HepG2 (cell line): ENCODE measurements around the gene INTS15. TPM values are rescaled to one million over a fixed set of nuclear protein-coding genes. Genes with fewer than 3 reads are reported as not detected.

ENCODE experiments used
- ATF7-NPFF ChIP-seq: sonication (generic); formaldehyde crosslinking; IDR thresholded peaks from 2 replicates; pipeline ENCODE4 v1.8.1; 2023; ENCODE audit warnings: mild to moderate bottlenecking, low read depth, missing genetic modification reagents, moderate library complexity
- BCL6 ChIP-seq: IDR thresholded peaks from 2 replicates; pipeline ENCODE4 v1.6.1; 2016; ENCODE audit warnings: missing genetic modification reagents, missing compliant biosample characterization
- CENPX ChIP-seq: sonication (generic); formaldehyde crosslinking; IDR thresholded peaks from 2 replicates; pipeline ENCODE4 v1.9.0; 2021; ENCODE audit warnings: mild to moderate bottlenecking, missing genetic modification reagents, moderate library complexity
- HNRNPUL1 ChIP-seq: fragments of 200-400 bp; formaldehyde crosslinking; IDR thresholded peaks from 2 replicates; pipeline ENCODE4 v1.6.1; 2017; ENCODE audit warnings: low read depth, mild to moderate bottlenecking, low read length, moderate library complexity
- MIER3 ChIP-seq: IDR thresholded peaks from 2 replicates; pipeline ENCODE4 v1.6.1; 2016; ENCODE audit warnings: missing compliant biosample characterization, borderline replicate concordance
- MTA3 ChIP-seq: sonication (generic); formaldehyde crosslinking; IDR thresholded peaks from 2 replicates; pipeline ENCODE4 v1.4.0; 2020; ENCODE audit warnings: missing genetic modification reagents
- NBN ChIP-seq: fragments of 450-650 bp; conservative IDR thresholded peaks from 2 replicates; pipeline ENCODE4 v1.6.1; 2017
- NFIC ChIP-seq: IDR thresholded peaks from 2 replicates; pipeline ENCODE4 v1.6.1; 2012; ENCODE audit warnings: mild to moderate bottlenecking, low read length, inconsistent platforms
- PAWR ChIP-seq: sonication (generic); formaldehyde crosslinking; IDR thresholded peaks from 2 replicates; pipeline ENCODE4 v1.4.0; 2020; ENCODE audit warnings: missing genetic modification reagents, mild to moderate bottlenecking, borderline replicate concordance
- RARG ChIP-seq: sonication (generic); formaldehyde crosslinking; IDR thresholded peaks from 2 replicates; pipeline ENCODE4 v1.4.0; 2020; ENCODE audit warnings: low read depth, mild to moderate bottlenecking, missing genetic modification reagents
- RBFOX2 ChIP-seq: fragments of 200-400 bp; formaldehyde crosslinking; IDR thresholded peaks from 2 replicates; pipeline ENCODE4 v1.6.1; 2017; ENCODE audit warnings: low read depth, mild to moderate bottlenecking, low read length
- SP1 ChIP-seq, 2 experiments: fragments of 450-650 bp in 1 of 2; sonication (generic) in 1 of 2; formaldehyde crosslinking in 1 of 2; IDR thresholded peaks; 2 replicates each; pipeline versions ENCODE4 v1.4.0 to v1.6.1; 2016 to 2020; ENCODE audit warnings: missing genetic modification reagents in 1 of 2
- ZBTB38 ChIP-seq: sonication (generic); formaldehyde crosslinking; IDR thresholded peaks from 2 replicates; pipeline ENCODE4 v1.5.1; 2020; ENCODE audit warnings: mild to moderate bottlenecking, missing genetic modification reagents
- ZBTB7A ChIP-seq: sonication (generic); formaldehyde crosslinking; IDR thresholded peaks from 2 replicates; pipeline ENCODE4 v1.8.0; 2022; ENCODE audit warnings: mild to moderate bottlenecking, missing genetic modification reagents
- ZFP62 ChIP-seq: sonication (generic); formaldehyde crosslinking; IDR thresholded peaks from 2 replicates; pipeline ENCODE4 v1.4.0; 2020; ENCODE audit warnings: missing genetic modification reagents
- ZMYM3 ChIP-seq: sonication (generic); formaldehyde crosslinking; IDR thresholded peaks from 2 replicates; pipeline ENCODE4 v1.5.1; 2020; ENCODE audit warnings: mild to moderate bottlenecking, missing genetic modification reagents
- ZNF281 ChIP-seq: sonication (generic); formaldehyde crosslinking; IDR thresholded peaks from 2 replicates; pipeline ENCODE4 v1.4.0; 2020; ENCODE audit warnings: missing genetic modification reagents, borderline replicate concordance
- ZNF333 ChIP-seq: sonication (generic); formaldehyde crosslinking; IDR thresholded peaks from 2 replicates; pipeline ENCODE4 v1.4.0; 2020; ENCODE audit warnings: mild to moderate bottlenecking, missing genetic modification reagents, borderline replicate concordance
- ZNF460 ChIP-seq: sonication (generic); formaldehyde crosslinking; IDR thresholded peaks from 2 replicates; pipeline ENCODE4 v1.5.1; 2020; ENCODE audit warnings: missing genetic modification reagents, mild to moderate bottlenecking, borderline replicate concordance
- ZNF660 ChIP-seq: sonication (generic); formaldehyde crosslinking; IDR thresholded peaks from 2 replicates; pipeline ENCODE4 v1.5.1; 2020; ENCODE audit warnings: mild to moderate bottlenecking, low read depth, missing genetic modification reagents, borderline replicate concordance
- ZNF672 ChIP-seq: sonication (generic); formaldehyde crosslinking; IDR thresholded peaks from 2 replicates; pipeline ENCODE4 v1.8.1; 2022; ENCODE audit warnings: missing genetic modification reagents
- ZNF749 ChIP-seq: sonication (generic); formaldehyde crosslinking; IDR thresholded peaks from 2 replicates; pipeline ENCODE4 v1.8.0; 2022; ENCODE audit warnings: mild to moderate bottlenecking, missing genetic modification reagents, moderate library complexity, borderline replicate concordance
- polyA plus RNA-seq, 8 experiments: library from polyadenylated mRNA; depleted of rRNA in 3 of 8; stranded (reverse) in 7 of 8; unstranded in 1 of 8; fragments of >200 nt; fragmentation: Illumina TruSeq in 4 of 8; extraction: Trizol in 4 of 8; gene quantifications; 2 replicates each; pipeline versions ENCODE4 v1.2.1 to v1.2.3, GENCODE V29; 2011 to 2016; ENCODE audit warnings: low read depth in 4 of 8, missing spikeins in 1 of 8, mixed read lengths in 1 of 8; ENCODE audit not compliant: insufficient read depth in 1 of 8
- total RNA-seq, 5 experiments: library from RNA; depleted of rRNA; stranded (reverse); fragments of >200 nt; fragmentation: Illumina TruSeq; extraction: Trizol; gene quantifications; 2 replicates each; pipeline ENCODE4 v1.2.3, GENCODE V29; 2016; ENCODE audit warnings: low read depth in 1 of 5
- TF ChIP-seq, protein P1 (sequence below): sonication (generic); formaldehyde crosslinking; conservative IDR thresholded peaks from 2 replicates; pipeline ENCODE4 v1.8.0; 2022; ENCODE audit warnings: mild to moderate bottlenecking, moderate library complexity, missing genetic modification reagents
- TF ChIP-seq, protein P2 (sequence below): sonication (generic); formaldehyde crosslinking; IDR thresholded peaks from 2 replicates; pipeline ENCODE4 v1.4.0; 2020; ENCODE audit warnings: low read depth, mild to moderate bottlenecking, missing genetic modification reagents

Gene INTS15
- total and polyA plus RNA-seq, 2 of the 13 experiments (the other 11 are each of a cell fraction or from before 2014, with no cell fraction given): 16.3 to 25.7 TPM

DNA sequence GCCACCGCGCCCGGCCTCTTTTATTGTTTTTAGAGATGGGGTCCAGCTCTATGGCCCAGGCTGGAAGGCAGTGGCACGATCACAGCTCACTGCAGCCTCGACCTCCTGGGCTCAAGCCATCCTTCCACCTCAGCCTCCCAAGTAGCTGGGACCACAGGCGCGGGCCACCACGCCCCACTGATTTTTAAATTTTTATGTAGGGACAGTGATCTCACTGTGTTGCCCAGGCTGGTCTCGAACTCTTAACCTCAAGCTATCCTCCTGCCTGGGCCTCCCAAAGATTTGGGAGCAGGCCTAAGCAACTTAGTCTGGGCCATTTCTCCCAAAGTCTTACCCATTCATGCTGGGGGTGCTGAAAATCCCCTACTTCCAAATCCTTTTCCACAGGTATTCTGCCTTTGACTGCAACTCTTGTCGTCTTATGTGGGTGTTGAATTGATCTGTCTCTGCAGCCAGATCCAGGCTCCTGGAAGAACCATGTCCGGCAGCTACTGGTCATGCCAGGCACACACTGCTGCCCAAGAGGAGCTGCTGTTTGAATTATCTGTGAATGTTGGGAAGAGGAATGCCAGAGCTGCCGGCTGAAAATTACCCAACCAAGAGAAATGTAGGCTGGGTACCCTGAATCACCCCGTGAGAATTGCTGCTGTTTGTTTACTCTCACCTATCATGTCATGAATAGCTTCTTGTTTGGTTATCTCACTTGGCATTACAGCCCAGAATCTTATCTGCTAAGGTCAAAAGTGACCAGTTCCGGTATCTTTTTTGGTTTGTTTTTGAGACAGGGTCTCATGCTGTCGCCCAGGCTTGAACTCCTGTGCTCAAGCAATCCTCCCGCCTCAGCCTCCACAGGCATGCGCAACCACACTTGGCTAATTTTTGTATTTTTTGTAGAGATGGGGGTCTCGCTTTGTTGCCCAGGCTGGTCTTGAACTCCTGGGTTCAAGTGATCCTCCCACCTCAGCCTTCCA lies 11.4 kb upstream of the INTS15 start (continued):
- TF ChIP-seq NBN: no peak
- TF ChIP-seq ZBTB7A (CRISPR knock-in tag): no peak
- no peak for TF ChIP-seq RARG (CRISPR knock-in tag)
- no peak; the same call in 1 of the 2 replicates for TF ChIP-seq MIER3
- peak; percentile 39; the same call in 1 of the 2 replicates for TF ChIP-seq ZNF749 (CRISPR knock-in tag)
- TF ChIP-seq CENPX (CRISPR knock-in tag): no peak
- peak; percentile 80 for TF ChIP-seq BCL6 (CRISPR knock-in tag)
- no peak; the same call in 1 of the 2 replicates for TF ChIP-seq ZBTB38
- TF ChIP-seq SP1 (IDR thresholded peaks at IDR 0.05): no peak
- TF ChIP-seq SP1 (CRISPR knock-in tag; IDR thresholded peaks at IDR 0.05): no peak
- no peak for TF ChIP-seq ZNF660 (CRISPR knock-in tag)
- TF ChIP-seq ZNF672 (CRISPR knock-in tag): no peak
- peak; percentile 26; the same call in 1 of the 2 replicates for TF ChIP-seq ZMYM3 (CRISPR knock-in tag)
- no peak for TF ChIP-seq ATF7-NPFF (CRISPR knock-in tag)
- peak; percentile 82; the same call in 1 of the 2 replicates for TF ChIP-seq NFIC
- TF ChIP-seq, protein P1, sequence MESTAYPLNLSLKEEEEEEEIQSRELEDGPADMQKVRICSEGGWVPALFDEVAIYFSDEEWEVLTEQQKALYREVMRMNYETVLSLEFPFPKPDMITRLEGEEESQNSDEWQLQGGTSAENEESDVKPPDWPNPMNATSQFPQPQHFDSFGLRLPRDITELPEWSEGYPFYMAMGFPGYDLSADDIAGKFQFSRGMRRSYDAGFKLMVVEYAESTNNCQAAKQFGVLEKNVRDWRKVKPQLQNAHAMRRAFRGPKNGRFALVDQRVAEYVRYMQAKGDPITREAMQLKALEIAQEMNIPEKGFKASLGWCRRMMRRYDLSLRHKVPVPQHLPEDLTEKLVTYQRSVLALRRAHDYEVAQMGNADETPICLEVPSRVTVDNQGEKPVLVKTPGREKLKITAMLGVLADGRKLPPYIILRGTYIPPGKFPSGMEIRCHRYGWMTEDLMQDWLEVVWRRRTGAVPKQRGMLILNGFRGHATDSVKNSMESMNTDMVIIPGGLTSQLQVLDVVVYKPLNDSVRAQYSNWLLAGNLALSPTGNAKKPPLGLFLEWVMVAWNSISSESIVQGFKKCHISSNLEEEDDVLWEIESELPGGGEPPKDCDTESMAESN (CRISPR knock-in tag): no peak
- no peak for TF ChIP-seq HNRNPUL1
- 0 out of 2 replicates have a peak, but pooled peaks have one; percentile 41 for TF ChIP-seq ZNF333
- TF ChIP-seq ZNF281 (CRISPR knock-in tag): peak; percentile 34; the same call in 1 of the 2 replicates
- TF ChIP-seq PAWR (CRISPR knock-in tag): no peak
- TF ChIP-seq, protein P2, sequence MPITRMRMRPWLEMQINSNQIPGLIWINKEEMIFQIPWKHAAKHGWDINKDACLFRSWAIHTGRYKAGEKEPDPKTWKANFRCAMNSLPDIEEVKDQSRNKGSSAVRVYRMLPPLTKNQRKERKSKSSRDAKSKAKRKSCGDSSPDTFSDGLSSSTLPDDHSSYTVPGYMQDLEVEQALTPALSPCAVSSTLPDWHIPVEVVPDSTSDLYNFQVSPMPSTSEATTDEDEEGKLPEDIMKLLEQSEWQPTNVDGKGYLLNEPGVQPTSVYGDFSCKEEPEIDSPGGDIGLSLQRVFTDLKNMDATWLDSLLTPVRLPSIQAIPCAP: no peak
- TF ChIP-seq ZFP62 (CRISPR knock-in tag): no peak
- no peak for TF ChIP-seq MTA3
- TF ChIP-seq ZNF460 (CRISPR knock-in tag): no peak; the same call in 1 of the 2 replicates
- TF ChIP-seq RBFOX2: peak; percentile 64; the same call in 1 of the 2 replicates
